ENCODE data around the gene NUDT2.

DNA sequence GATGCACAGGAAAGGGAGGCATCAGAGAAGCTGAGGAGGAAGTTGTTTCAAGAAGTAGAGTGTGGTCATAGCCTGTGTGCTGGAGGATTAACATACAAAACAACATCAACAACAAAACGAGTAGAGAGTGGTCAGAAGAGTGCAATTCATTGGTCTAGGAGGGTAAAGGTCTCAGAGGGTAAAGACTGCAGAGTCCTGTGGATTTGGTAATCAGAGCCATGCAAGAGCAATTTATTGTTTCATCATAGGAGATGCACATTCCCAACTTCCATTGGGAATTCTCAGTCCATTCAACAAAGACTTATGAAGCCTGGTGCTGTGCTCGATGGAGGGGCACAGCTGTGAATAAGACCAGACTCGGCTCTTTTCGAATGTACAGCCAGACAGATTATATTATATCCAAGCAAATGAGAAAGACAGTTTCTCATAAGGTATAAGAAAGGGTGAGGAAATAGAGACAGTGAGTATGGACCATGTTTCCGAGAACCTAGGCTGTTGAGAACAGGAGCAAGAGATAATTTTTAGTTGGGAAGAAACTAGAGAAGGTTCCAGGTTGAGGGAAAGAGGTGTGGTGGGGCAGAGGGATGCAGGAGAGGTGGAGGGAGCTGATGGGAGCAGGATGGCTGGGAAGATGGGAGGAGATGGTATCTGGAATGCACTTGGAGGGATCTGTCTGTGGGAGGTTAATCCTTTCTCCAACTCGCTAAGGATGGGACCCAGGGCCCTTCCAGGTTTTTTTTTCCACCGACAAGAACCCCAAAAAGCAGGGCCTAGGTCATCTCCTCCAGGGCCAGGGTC, 55.2 kb downstream of the NUDT2 start:
- TF ChIP-seq, protein P1, sequence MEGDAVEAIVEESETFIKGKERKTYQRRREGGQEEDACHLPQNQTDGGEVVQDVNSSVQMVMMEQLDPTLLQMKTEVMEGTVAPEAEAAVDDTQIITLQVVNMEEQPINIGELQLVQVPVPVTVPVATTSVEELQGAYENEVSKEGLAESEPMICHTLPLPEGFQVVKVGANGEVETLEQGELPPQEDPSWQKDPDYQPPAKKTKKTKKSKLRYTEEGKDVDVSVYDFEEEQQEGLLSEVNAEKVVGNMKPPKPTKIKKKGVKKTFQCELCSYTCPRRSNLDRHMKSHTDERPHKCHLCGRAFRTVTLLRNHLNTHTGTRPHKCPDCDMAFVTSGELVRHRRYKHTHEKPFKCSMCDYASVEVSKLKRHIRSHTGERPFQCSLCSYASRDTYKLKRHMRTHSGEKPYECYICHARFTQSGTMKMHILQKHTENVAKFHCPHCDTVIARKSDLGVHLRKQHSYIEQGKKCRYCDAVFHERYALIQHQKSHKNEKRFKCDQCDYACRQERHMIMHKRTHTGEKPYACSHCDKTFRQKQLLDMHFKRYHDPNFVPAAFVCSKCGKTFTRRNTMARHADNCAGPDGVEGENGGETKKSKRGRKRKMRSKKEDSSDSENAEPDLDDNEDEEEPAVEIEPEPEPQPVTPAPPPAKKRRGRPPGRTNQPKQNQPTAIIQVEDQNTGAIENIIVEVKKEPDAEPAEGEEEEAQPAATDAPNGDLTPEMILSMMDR (IDR thresholded peaks at IDR 0.05), result no peak
- TF ChIP-seq POLR2A (IDR thresholded peaks at IDR 0.05), result no peak
